Measurements from ENCODE around the gene OR2H1.

OR2H1 gene

GRCh38 chr6:29486577-29486976 lies 29.6 kb downstream of the OR2H1 start:
- no peak for DNase-seq

- DNase-seq: no peak
Observed at GRCh38 chr6:29487131-29487530, 30.2 kb downstream of the OR2H1 start.

GRCh38 chr6:29487660-29488059 lies 30.7 kb downstream of the OR2H1 start, which contains the start of gene MAS1L:
MAS1L (minus strand) TSS chr6:29487956; CDS start chr6:29487902, 54 bp downstream.
- DNase-seq: no peak

- no peak for DNase-seq
Observed at GRCh38 chr6:29488874-29489273, 31.9 kb downstream of the OR2H1 start.

- DNase-seq: no peak
Observed at GRCh38 chr6:29489286-29489685, 32.3 kb downstream of the OR2H1 start.

- no peak for DNase-seq
Observed at GRCh38 chr6:29490055-29490454, 33.1 kb downstream of the OR2H1 start.

GRCh38 chr6:29490552-29490951 lies 33.6 kb downstream of the OR2H1 start:
- DNase-seq: no peak

- no peak for DNase-seq
Observed at GRCh38 chr6:29491574-29491973, 34.6 kb downstream of the OR2H1 start.

- no peak for DNase-seq
Observed at GRCh38 chr6:29493261-29493660, 36.3 kb downstream of the OR2H1 start.

GRCh38 chr6:29494131-29494530 lies 37.2 kb downstream of the OR2H1 start:
- no peak for DNase-seq

- DNase-seq: no peak
Observed at GRCh38 chr6:29495571-29495970, 38.6 kb downstream of the OR2H1 start.

- no peak for DNase-seq
Observed at GRCh38 chr6:29496961-29497360, 40.0 kb downstream of the OR2H1 start.

GRCh38 chr6:29499704-29500103 lies 42.7 kb downstream of the OR2H1 start:
- no peak for DNase-seq

- DNase-seq: no peak
Observed at GRCh38 chr6:29500594-29500993, 43.6 kb downstream of the OR2H1 start.

GRCh38 chr6:29501106-29501505 lies 44.2 kb downstream of the OR2H1 start:
- no peak for DNase-seq

- DNase-seq: no peak
Observed at GRCh38 chr6:29502181-29502580, 45.2 kb downstream of the OR2H1 start.

- DNase-seq: no peak
Observed at GRCh38 chr6:29502597-29502996, 45.6 kb downstream of the OR2H1 start.

GRCh38 chr6:29504961-29505360 lies 48.0 kb downstream of the OR2H1 start:
- DNase-seq: no peak

- DNase-seq: no peak
Observed at GRCh38 chr6:29505808-29506207, 48.9 kb downstream of the OR2H1 start.

- DNase-seq: no peak
Observed at GRCh38 chr6:29506446-29507067, 49.6 kb downstream of the OR2H1 start.

GRCh38 chr6:29507319-29507718 lies 50.4 kb downstream of the OR2H1 start:
- DNase-seq: no peak

GRCh38 chr6:29509239-29509638 lies 52.3 kb downstream of the OR2H1 start:
- DNase-seq: no peak

GRCh38 chr6:29509711-29510110 lies 52.8 kb downstream of the OR2H1 start:
- no peak for DNase-seq

GRCh38 chr6:29510202-29510601 lies 53.2 kb downstream of the OR2H1 start:
- no peak for DNase-seq

GRCh38 chr6:29510746-29511300 lies 53.9 kb downstream of the OR2H1 start:
- DNase-seq: no peak

All from DMS79 treated with DMSO at 0.1 percent for 48 hours (cell line).